ENCODE data around the gene FAHD1.

DNA sequence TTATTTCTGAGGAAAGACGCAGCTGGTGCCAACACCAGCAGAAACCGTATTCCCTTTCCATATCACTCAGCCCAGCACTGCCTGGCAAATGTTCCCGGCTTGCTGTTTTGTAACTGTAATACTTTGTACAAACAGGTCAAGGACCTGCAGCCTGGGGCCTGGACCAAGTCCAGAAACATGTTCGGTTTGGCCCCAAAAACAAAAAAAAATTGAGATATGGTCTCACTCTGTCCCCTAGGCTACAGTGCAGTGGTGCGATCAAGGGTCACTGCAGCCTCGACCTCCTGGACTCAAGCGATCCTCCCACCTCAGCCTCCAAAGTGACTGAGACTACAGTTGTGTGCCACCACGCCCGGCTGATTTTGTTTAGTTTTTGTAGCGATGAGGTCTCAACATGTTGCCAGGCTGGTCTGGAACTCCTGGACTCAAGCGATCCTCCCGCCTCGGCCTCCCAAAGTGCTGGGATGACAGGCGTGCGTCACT lies 1.6 kb upstream of the FAHD1 start:
- TF ChIP-seq GATA3 (IDR thresholded peaks at IDR 0.05; ENCODE audit: low read depth, low read length) (no peak), GATA2 (IDR thresholded peaks at IDR 0.05; ENCODE audit: low read depth, low read length) (no peak)
